Endothelial cell (in vitro differentiated cells): ENCODE results near the gene MMAB. TPM values are rescaled to one million over a fixed set of nuclear protein-coding genes. Genes with fewer than 3 reads are reported as not detected.

Experiments used
- DNase-seq: peaks from one replicate; pipeline ENCODE4 v3.0.0; 2021; ENCODE audit warnings: low spot score
- H3K27ac Mint-ChIP-seq: one replicate; pipeline ENCODE4 v1.8.0; 2021; ENCODE audit warnings: mixed read lengths, inconsistent platforms; ENCODE audit not compliant: unreplicated experiment
- H3K27me3 Mint-ChIP-seq: one replicate; pipeline ENCODE4 v1.8.0; 2021; ENCODE audit warnings: mild to moderate bottlenecking, moderate library complexity, mixed read lengths, inconsistent platforms; ENCODE audit not compliant: unreplicated experiment
- H3K36me3 Mint-ChIP-seq: one replicate; pipeline ENCODE4 v1.8.0; 2021; ENCODE audit warnings: mild to moderate bottlenecking, low read depth, mixed read lengths, inconsistent platforms; ENCODE audit not compliant: unreplicated experiment
- H3K4me1 Mint-ChIP-seq: one replicate; pipeline ENCODE4 v1.8.0; 2021; ENCODE audit warnings: mild to moderate bottlenecking, mixed read lengths, inconsistent platforms; ENCODE audit not compliant: unreplicated experiment
- H3K4me3 Mint-ChIP-seq: one replicate; pipeline ENCODE4 v1.8.0; 2021; ENCODE audit warnings: mild to moderate bottlenecking, mixed read lengths, inconsistent platforms; ENCODE audit not compliant: unreplicated experiment
- H3K9me3 Mint-ChIP-seq: one replicate; pipeline ENCODE4 v1.8.0; 2021; ENCODE audit warnings: mixed read lengths, inconsistent platforms; ENCODE audit not compliant: unreplicated experiment
- total RNA-seq: library from RNA; stranded (reverse); fragmentation: NEBNext Ultra II Directional; extraction: Animal tissue kit (Norgen Biotek cat#: 25700); gene quantifications from one replicate; pipeline ENCODE4 v1.2.1, GENCODE V29; 2021; ENCODE audit not compliant: unreplicated experiment
- TF ChIP-seq, protein P1 (sequence below): fragments of 200-600 bp; sonication (generic); IDR thresholded peaks from one replicate; pipeline ENCODE4 v1.5.0; 2021; ENCODE audit warnings: antibody characterized with exemption; ENCODE audit not compliant: unreplicated experiment

MMAB gene
- total RNA-seq, 1 donor from 2014 or later: 41.6 TPM

DNA sequence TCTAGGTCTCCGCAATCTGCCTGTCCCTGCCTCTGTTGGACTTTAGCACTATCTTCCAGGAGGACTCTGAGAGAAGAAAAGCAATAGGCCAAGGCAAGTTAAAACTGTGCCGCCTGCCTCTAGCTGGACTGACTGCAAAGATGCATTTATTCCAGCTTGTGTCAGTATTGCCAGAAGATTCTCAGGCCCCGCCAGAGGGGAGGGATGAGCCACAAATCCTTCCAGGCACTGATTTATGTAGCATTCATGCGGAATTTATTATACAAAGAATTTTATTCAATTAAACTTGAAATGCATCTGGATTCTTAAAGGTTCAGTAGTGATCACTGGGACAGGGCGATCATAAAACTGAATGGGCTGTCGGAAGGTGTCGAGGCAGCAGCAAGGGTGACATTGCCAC, 19.8 kb downstream of the MMAB start:
- Mint-ChIP-seq H3K27ac (no peak overlapping the region), H3K9me3 (no peaks in the 10 kb centered on the region), H3K36me3 (peaks cover 6% of the 10 kb centered on the region), H3K4me3 (no peak overlapping the region), H3K27me3 (peaks cover 6% of the 10 kb centered on the region), H3K4me1 (peaks cover 7% of the 10 kb centered on the region)
- TF ChIP-seq, protein P1, sequence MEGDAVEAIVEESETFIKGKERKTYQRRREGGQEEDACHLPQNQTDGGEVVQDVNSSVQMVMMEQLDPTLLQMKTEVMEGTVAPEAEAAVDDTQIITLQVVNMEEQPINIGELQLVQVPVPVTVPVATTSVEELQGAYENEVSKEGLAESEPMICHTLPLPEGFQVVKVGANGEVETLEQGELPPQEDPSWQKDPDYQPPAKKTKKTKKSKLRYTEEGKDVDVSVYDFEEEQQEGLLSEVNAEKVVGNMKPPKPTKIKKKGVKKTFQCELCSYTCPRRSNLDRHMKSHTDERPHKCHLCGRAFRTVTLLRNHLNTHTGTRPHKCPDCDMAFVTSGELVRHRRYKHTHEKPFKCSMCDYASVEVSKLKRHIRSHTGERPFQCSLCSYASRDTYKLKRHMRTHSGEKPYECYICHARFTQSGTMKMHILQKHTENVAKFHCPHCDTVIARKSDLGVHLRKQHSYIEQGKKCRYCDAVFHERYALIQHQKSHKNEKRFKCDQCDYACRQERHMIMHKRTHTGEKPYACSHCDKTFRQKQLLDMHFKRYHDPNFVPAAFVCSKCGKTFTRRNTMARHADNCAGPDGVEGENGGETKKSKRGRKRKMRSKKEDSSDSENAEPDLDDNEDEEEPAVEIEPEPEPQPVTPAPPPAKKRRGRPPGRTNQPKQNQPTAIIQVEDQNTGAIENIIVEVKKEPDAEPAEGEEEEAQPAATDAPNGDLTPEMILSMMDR: no peak
- no peak for DNase-seq

DNA sequence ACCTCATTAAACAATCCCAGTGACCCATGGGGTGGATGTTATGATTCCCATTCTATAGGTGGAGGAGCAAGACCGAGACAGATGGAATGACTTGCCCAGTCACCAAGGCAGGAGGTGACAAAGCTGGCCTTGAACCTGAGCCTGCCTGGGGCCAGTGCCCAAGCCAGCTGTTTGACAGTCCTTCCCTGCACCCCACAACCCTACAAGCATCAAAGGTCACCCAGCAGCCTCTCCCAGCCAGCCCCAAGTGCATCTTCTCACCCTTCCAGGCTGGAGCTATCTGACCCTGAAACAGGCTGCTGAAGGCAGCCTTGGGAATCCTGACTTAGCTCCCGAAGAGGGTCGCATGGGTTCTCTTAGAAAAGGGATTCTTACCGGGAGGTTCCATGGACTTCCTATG, 20.3 kb downstream of the MMAB start:
- TF ChIP-seq, protein P1: no peak
- no peak for DNase-seq
- Mint-ChIP-seq H3K27me3 (peaks cover 6% of the 10 kb centered on the region), H3K27ac (no peak overlapping the region), H3K36me3 (peaks cover 6% of the 10 kb centered on the region), H3K4me1 (peaks cover 7% of the 10 kb centered on the region), H3K9me3 (no peaks in the 10 kb centered on the region), H3K4me3 (no peak overlapping the region)

DNA sequence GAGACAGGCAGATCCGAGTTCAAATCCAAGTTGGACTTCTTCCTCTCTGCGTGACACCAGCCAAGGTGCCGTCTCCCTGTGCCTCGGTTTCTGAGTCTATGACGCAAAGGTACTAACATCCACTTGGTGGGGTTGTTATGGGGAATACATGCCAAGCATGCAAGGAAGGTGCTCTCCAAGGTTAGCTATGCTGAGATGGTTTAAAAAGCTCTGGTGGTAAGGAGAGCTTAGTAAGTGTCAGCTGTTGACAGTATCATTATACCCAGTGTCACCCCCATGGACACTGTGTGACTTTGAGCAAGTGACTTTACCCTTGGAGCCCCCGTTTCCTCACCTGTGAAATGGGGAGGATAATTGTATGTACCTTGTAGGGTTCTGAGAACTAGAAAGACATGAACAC, 22.2 kb downstream of the MMAB start:
- Mint-ChIP-seq H3K9me3 (no peaks in the 10 kb centered on the region), H3K36me3 (no peaks in the 10 kb centered on the region), H3K4me1 (peaks cover 7% of the 10 kb centered on the region), H3K4me3 (no peak overlapping the region), H3K27ac (no peak overlapping the region), H3K27me3 (peaks cover 4% of the 10 kb centered on the region)
- TF ChIP-seq, protein P1: no peak
- DNase-seq: no peak

DNA sequence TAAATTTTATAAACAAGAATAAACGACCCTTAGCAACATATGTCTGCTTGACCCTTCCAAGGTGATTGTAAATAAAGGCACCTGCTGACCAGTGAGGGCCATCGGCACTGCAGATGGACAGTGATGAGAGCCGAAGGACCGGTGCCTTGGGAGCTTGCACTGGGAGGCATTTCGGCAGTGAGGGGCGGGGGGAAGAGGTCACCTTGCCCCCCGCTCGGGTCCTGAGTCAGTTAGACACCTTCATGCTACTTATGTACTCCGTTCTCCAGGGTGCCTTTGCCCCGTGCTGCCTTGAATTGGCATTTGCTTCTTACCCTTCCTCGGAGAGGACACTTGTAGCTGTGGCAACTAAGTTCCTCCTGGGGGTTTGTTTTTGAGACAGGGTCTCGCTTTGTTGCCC, 23.0 kb downstream of the MMAB start:
- peaks cover 7% of the 10 kb centered on the region for H3K4me1 Mint-ChIP-seq
- H3K27me3 Mint-ChIP-seq: peaks cover 2% of the 10 kb centered on the region
- no peak overlapping the region for H3K27ac Mint-ChIP-seq
- no peak for DNase-seq
- H3K9me3 Mint-ChIP-seq: no peaks in the 10 kb centered on the region
- H3K4me3 Mint-ChIP-seq: no peak overlapping the region
- TF ChIP-seq, protein P1: no peak
- no peaks in the 10 kb centered on the region for H3K36me3 Mint-ChIP-seq

DNA sequence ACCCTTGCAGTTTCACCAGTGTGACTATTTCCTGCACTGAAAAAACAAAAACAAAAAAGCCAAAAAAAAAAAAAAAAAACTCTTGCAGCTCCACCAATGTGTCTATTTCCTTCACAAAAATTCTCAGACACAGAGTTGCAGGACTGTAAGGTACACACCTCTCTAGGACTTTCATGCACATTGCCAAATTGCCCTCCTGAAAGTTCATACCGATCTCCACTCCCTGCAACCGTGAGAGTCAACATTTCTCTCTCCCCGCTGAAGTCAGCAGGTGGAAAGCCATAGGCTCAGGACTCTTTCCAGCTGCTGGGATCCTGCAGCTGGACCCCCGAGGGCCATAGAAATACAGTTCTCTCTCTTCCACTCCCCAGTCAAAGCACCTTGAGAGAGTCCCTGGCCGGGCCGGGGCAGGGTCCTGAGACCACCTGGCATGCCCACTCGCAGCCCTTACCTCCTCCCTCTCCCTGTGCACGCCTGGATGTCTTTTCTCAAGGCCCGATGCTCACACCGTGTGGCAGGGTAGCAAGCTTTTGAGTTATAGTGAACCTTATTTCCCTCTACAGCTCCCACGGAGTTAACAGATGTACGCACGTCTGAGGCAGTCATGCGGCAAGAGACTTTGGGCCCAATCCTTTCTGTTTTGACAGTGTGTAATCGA, 23.6 kb downstream of the MMAB start:
- Mint-ChIP-seq H3K27ac (no peak overlapping the region), H3K4me1 (peaks cover 10% of the 10 kb centered on the region), H3K4me3 (no peak overlapping the region), H3K27me3 (peaks cover 3% of the 10 kb centered on the region), H3K9me3 (no peaks in the 10 kb centered on the region), H3K36me3 (no peaks in the 10 kb centered on the region)
- TF ChIP-seq, protein P1: no peak
- no peak for DNase-seq
